ENCODE measurements around the gene XYLT1. TPM values are rescaled to one million over a fixed set of nuclear protein-coding genes. Genes with fewer than 3 reads are reported as not detected.

Gene XYLT1
- total RNA-seq, 1 donor from 2014 or later: 1.4 TPM

DNA sequence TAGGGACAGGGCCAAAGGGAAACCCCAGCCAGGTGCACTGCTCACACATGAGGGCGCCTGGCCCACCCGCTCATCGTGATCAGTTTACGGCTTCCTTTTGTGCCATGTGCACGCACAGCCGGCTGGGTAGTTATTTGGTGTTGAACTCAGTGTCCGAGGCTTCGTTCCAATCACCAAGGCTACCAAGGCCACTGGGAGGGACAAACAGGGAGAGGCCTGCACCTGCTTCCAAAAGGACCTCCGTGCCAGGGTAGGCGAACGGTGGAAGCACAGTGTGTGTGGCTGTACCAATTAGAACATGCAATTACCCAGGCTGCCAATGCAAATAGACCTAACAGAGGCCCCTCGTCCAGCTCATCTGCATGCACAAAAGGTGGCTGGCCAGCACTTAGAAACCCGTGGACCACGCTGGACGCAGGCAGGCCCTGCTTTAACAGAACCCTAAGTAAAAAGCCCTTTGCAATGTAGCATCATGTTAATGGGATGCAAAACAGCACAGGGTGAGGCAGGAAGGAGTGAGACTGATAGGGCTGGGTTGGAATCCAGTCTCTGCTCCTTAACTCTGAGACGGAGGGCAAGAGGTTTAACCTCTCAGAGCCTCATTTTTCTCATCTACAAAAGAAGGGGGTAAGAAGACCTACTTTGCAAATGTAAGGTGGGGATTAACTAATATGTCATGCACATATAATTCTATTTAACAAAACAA, 204.0 kb downstream of the XYLT1 start:
- DNase-seq (ENCODE audit: low read depth): no peak

DNA sequence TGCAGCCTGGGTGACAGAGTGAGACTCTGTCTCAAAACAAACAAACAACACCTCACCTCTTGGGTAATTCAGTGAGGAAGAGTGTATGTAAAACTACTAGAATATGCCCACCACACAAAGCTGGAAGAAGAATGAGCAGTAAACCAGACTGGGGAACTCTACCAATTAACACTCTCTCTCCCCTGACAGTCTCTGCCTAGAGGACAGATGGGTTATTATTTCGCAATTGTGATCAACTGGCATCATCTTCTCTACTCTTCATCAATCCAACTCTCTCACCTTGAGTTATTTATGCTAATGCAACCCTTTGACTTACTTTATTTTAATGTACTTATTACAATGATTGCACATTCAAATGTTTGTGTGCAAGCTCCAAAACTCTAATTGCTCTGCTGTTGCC, 205.6 kb downstream of the XYLT1 start:
- DNase-seq (ENCODE audit: low read depth): no peak

GRCh38 chr16:17261197-17261858, 209.4 kb downstream of the XYLT1 start:
- no peak for DNase-seq (ENCODE audit: low read depth)

DNA sequence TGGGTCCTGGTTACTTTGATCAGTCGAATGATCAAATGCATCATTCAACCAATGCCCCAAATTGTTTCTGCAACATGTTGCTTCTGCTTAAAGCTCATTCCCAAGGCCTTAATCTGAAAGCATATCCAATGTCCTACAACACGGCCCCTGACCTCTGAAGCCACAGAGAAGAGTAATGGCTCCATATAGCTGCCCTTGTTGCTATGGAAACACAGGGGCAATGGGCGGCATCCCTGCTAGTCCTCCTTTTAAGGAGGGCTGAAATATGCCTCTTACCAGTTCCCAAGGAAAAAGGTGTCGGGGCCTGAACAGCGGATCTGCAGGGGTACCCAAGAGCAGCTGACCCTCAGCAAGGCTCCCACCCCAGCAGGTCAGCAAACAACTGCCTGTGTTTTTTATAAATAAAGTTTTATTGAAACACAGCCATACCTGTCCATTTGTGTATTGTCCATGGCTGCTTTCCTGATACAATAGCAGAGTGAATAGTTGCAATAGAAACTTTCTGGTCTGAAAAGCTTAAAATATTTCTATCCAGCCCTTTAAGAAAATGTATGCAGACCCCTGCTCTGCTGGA, 210.4 kb downstream of the XYLT1 start:
- DNase-seq (ENCODE audit: low read depth): no peak

GRCh38 chr16:17259751-17260270, 210.9 kb downstream of the XYLT1 start:
- no peak for DNase-seq (ENCODE audit: low read depth)

DNA sequence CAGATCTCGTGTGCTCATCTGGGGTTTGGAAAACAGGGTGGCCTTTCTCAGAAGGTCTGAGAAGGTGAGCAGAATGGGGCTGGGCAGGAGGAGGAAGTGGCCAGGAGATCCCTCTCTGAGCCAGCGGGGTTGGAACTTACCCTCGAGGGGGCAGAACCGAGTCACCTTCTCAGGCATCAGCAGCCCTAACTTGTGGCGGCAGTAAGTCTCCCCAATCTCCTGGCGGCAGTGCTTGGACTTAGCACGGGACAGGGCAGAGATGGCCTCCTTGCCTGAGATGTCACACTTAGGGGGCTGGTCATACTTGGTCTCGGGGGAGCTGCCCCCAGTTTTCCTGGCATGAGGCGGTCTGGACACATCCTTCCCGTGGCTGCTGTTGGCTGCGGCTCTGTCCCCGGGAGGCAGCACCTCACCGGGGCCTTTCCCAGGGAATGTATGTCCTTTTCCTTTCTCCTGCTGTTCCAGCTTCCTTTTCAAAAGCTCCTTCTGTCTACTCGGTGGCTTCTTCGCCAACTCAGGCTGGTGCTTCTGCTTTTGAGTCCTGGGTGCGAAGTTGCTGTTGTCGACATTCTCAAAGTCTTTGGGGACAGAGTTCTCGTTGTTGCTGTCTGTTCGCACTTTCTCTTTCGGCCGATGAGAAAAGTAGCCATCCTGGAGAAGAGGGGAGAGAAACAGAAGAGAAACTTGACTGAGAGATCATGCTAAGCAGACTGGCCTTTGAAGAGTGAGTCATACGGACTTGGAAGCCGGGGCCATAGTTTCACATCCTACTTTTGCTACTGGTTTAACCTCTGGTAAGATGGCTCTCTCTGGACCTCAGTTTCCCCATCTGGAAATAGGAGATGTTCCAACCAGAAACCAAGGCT, 211.7 kb downstream of the XYLT1 start:
- no peak for DNase-seq (ENCODE audit: low read depth)

- no peak for DNase-seq (ENCODE audit: low read depth)
Observed at GRCh38 chr16:17258077-17258599, 212.6 kb downstream of the XYLT1 start.

DNA sequence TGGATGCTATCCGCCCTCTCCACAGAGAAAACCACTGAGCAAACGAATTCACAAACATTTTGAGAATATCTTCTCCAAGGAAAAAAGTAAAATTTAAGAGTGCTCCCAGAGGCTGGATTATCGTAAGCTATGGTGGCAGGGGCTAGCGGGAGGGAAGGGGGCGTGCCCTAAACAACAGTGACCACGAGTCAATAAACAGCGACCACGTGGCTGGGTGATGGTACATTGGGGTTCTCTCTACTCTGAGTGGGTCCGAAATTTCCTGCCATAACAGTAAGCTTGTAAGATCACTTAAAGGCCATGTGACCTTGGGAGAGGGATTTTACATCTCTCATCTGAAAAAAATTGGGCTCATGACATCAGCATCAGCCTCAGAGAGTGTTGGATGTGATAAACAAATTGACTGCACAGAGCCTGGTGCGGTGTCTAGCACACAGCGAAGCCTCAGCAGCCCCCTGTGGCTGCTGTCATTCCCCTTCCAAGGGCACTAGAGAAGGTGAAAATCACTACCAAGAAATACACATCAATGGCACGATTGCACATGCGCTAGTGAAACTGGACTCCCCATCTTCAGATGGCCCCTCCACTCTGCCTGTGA, 213.2 kb downstream of the XYLT1 start:
- no peak for DNase-seq (ENCODE audit: low read depth)

DNA sequence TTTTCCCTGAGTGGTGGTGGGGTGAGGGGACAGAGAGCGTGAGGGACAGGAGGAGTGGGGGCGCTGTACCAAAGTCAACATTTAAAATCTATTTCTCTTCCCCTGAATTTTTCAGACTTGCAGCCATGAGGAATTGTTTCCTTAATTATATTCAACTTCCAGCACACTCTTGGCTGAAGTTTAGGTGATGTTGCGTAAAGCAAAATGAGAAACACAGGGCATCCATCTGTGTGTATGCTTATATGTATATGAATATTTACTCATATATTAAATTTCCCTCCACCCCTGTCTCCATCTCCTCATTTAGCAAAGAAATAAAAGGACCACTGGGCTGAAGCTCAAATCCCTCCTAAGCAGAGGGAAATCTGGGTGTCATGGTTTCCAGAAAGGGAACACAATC, 218.1 kb downstream of the XYLT1 start:
- no peak for DNase-seq (ENCODE audit: low read depth)

DNA sequence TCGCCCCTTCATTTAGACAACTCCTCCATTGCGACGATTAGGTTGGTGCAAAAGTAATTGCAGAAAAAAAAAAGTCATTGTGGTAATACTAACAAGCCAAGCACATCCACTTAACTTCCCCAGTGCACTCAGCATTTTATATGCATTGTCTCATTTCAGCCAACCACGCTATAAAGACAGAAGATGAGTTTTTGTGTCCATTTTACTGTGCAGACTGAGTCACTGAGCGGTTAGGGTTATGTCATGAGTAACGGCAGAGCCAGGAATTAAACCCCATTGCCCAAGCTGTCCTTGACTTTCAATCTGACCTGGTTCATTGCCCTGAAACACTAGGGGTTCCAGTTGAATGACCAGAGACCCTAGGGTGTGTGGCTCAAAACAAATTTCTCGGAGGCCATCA, 218.7 kb downstream of the XYLT1 start:
- DNase-seq (ENCODE audit: low read depth): no peak

DNA sequence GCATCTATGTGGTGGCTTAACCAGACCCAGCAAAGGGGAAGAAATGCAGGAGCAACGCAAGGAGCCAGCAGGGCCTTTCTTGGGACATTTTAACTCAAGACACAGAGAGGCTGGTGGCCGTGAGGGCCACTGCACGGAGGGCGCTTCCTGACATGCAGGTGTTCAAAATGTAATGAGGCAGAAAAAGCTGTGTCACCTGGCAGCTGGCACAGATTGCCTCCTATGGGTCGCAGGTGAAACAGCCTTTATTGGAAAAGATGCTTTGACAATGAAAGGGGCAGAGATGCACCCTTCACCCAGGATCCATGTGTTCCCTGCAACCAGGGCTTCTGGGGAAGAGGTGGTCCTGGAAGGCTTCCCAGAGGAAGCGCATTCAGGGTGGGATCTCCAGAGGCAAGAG, 219.3 kb downstream of the XYLT1 start:
- DNase-seq (ENCODE audit: low read depth): no peak

GRCh38 chr16:17246974-17247732, 223.6 kb downstream of the XYLT1 start:
- no peak for DNase-seq (ENCODE audit: low read depth)

DNA sequence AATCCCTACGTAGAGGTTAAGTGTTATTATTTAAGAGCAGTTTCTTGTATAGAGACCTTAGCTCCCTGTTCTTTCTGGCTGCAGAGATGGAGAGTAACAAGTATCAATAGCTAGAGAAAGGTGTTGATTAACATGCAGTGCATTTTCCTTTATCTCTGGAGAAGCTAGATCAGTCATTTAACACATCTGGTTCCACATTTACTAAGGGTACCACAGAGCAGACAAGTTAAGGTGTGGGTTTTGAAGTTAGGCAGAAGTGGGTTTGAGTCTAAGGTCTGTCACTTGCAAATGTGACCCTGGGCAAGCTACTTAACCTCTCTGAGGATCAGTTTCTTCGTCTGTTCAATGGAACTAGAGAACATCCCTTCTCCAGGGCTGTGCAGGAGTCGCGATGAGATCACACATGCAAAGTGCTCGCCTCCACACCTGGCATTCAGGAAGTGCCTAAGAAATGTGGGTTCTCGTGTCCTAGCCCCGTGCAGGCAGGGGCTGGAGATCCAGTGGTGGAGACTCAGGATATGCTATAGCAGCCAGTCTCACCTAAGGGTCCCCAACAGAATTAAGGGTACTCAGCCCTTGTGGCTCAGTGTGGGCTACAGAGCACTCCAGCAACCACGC, 224.4 kb downstream of the XYLT1 start:
- DNase-seq (ENCODE audit: low read depth): no peak

- DNase-seq (ENCODE audit: low read depth): no peak
Observed at GRCh38 chr16:17245776-17246175, 225.0 kb downstream of the XYLT1 start.

GRCh38 chr16:17244872-17245551, 225.7 kb downstream of the XYLT1 start:
- DNase-seq (ENCODE audit: low read depth): no peak

- no peak for DNase-seq (ENCODE audit: low read depth)
Observed at GRCh38 chr16:17241264-17241835, 229.4 kb downstream of the XYLT1 start.

DNA sequence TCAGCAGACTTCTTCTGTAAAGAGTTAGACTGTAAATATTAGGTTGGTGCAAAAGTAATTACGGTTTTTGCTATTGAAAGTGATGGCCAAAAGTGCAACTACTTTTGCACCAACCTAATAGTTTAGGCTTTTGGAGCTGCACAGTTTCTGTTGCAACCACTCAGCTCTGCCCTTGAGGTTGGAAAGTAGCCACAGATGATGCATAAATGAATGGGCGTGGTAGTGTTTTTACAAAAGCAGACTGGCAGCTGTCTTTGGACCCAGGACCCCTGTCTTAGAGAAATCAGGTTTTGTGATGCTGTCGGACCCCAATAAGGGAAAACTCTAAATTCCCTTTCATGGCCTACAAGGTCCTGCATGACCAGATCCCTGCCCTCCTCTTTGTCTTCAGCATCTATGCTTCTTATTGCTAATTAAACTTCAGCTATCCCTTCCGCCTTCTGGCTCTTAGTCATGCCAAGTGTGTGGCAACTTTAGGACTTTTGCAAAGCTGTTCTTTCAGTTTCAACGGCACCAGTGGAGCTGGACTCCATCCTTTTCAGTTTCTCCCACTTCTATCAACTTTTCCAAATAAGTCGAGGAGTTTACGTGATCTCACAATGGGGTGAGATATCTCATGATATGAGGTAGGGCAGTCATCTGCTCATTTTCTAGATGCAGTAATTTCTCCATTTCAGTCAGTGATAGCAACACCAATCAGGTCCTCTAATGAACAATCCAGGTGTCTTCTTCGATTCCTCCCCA, 232.3 kb downstream of the XYLT1 start:
- DNase-seq (ENCODE audit: low read depth): no peak

GRCh38 chr16:17237350-17237944, 233.3 kb downstream of the XYLT1 start:
- DNase-seq (ENCODE audit: low read depth): no peak

Measured in myocyte (in vitro differentiated cells).